HTR-8/SVneo (cell line): ENCODE results near the gene BUD13.
A peak's percentile ranks its signal among the peaks of the same experiment; 100 is the strongest.

Experiments used
- DNase-seq: peaks from one replicate; pipeline ENCODE4 v3.0.0; 2011; ENCODE audit warnings: low spot score, mixed read lengths; ENCODE audit not compliant: insufficient read length
- FAIRE-seq: peaks from 2 replicates; lab custom pipeline; 2011; peaks lifted over from hg19 to GRCh38; lab: Jason Lieb, UNC

BUD13 gene

DNA sequence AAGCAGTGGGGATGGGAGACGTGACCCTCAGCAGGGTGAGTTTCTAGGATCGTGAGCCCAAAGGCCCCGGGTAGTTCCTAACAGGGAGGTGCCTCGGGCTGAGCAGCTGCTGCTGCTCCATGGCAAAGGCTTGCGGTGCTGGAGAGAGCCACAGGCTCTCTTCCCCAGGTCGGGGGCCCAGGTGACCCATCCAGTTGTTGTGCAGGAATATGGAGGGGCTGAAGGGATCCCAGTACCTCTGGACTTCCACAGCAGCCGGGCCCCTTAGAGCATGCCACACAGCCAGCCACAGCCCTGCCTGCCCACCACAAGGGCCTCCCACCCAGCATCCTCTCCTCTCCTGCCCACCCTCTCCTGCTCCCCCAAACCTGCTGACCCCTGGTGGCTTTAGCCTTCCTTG lies 49.3 kb downstream of the BUD13 start:
- DNase-seq (no peak), FAIRE-seq (no peak)

DNA sequence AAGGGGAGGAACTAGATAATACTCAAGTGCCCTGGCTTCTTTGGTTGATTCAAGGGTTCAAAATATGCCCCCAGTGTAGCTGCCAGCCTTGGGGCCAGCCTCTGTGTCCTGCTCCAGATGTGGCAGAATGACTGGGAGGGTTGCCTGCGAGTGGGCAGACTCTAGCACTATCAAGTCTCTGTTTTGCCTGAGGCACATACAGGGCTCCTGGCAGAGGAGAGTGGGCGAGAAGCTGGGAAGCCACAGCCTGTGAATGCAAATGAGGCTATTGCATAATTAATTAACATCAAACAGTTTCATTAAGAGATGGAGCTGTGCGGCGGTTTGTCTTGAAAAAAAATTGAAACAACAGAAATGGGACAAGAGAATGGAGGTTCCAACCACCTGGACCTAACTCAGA lies 50.8 kb downstream of the BUD13 start:
- DNase-seq (no peak), FAIRE-seq (no peak)

DNA sequence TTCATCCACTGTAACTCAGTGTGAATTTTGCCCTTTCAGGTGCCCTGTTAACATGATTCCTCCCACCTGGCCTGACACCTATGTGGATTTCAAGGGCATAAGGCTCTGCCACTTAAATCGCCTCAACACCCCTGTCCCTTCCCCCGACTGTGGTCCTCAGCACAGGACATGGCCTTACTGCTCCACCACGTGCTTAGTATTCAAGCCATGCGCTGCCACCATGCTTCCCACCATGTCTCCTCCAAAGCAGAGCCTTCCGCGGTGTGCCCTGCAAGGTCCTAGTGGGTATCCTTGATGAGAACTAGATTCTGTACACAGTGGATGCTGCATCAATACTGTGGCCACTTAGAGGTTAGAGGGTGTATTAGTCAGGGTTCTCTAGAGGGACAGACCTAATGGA lies 51.9 kb downstream of the BUD13 start:
- FAIRE-seq (no peak), DNase-seq (no peak)

DNA sequence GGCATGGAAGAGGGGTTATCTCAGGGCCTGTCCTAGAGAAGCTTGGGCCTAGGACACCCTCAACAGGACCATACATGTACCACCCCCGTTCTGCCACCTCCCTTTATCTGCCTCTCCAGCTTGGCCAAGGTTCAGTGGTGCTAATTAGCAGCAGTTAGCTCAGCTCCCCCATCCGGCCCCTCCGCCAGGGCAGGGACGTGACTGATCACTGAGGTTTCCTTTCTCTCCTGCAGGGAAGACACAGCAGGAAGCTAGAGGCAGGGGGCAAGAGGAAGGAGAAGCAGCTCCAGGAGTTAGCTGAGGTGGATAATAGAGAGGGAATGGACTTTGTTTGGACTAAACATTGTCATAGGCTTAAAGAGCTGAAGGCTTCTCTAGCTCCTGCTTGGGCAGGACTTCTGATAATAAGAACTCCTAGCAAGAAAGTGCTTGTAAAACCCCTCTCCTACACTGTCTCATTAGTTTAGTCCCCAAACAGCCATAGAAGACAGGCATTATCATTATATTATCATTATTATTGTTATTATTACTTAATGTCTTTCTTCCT lies 53.8 kb downstream of the BUD13 start:
- no peak for DNase-seq
- FAIRE-seq = no peak

DNA sequence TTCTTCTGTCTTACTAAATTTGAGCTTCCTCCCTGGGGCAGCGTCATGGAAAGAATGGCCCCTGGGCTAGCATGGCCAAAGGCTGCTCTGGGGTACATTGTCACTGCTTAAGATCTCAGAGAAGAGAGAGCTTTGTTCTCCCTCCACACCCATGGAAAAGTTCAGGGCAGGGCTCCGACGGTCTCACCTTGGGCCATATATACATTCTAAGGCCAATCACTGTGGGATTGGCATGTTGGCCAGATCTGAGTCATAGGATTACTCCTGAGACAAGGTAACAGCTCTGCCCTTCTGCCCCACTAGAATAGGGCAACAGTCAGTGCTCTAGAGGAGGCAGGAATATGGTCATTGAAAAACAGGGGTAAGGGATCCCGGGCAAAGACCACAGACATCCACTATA lies 56.2 kb downstream of the BUD13 start:
- FAIRE-seq = no peak
- DNase-seq = no peak

DNA sequence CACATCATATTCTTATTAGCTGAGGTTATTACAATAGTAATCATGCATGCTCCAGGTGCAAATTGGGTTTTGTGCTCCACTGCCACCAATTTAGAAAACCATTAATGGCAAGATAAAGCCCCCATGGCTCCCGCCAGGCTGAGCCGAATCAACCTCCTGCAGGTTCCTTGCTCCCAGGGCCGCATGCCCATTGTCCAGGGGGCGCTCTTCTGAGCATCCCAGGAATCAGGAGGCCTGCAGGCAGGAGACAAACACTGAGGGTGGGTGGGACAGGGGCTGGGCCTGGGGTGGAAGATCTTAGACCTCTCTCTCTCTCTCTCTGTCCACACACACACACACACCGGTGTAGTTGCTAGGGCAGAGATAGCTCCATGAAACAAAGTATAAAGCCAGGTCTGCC lies 57.4 kb downstream of the BUD13 start:
- no peak for FAIRE-seq
- DNase-seq = no peak

DNA sequence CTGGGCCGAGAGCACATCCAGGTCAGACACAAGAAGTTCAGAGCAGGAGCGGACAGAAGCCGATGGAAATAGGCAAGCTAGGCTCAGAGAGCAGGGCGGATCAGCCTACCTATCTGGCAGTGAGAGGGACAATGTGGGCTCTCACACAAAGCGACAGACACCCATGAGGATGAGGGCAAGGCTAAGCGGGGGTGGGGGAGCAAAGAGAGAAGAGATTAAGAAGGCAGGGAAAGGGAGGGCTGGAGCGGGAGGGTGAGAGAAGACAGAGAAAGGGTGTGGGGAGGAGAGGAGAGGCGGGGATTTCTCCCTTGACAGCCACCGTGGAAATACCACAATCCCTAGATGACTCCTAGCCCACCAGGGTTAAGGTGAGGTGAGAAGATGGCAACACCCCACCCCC lies 57.9 kb downstream of the BUD13 start:
- no peak for DNase-seq
- no peak for FAIRE-seq

DNA sequence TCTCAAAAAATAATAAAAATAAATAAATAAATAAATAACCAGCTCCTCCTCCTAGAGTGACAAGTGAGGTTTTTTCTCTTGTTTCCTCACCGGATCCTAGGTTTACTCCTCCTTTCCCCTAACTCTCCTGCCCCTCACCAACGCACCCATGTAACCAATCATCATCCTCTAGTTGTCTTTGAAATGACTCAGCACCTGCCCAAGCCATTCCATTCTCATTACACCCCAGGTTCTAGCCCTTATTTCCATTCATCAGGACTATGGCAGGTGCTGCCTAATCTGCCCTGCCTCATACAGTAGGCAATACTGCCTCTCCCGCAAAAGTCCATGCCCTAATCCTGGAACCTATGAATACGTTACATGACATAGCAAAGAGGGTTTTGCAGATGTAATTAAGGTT lies 60.4 kb downstream of the BUD13 start:
- FAIRE-seq (no peak), DNase-seq (no peak)

DNA sequence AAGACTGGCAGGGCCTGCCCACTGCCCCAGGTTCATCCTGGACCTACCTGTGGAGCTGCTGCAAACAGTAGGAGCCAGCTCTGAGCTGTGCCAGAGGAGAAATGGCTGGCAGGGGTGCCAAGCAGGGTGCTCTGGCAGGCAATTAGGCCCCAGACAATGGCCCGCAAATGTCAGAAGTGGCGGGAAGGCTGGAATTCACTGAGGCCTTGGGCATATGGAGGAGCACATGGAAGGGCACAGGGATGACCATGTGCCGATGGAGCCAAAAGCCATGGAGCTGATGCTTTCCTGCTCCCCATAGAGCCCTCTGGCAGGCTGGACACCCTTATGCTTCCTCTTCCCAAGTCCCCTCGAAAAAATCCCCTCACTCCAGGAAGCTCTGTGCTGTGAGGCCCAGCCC lies 62.0 kb downstream of the BUD13 start:
- no peak for FAIRE-seq
- DNase-seq = no peak

DNA sequence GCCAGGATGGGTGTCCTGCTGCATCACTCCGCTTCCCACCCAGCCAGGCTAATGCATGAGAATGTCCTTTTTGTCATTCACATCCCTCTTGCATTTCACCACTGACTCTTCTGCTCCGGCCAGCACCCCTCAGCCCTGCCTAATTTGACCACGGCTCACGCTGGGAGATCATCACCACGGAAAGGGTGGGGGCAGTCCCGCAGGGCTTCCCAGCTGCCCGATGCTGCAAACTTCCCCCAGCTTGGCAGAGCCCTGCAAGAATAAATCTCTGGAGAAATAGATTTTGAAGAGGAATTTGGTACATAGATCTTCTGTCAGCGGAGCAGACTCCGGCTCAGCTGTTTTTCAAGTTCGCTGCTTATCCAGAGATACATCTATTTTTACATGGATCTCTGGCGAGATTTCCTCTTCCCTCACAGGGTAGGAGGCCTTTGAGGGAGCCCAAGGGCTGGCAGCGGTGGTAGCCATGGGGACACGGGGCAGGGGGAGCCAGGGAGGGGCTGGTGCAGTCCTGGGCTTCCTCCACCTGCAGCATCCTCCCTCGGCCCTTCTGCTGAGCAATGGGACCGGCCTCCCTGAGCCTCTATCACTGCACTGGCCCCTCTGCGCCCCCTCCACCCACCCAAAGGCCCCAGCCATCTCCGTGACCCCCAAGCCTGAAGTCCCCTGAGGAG lies 62.6 kb downstream of the BUD13 start:
- no peak for FAIRE-seq

DNA sequence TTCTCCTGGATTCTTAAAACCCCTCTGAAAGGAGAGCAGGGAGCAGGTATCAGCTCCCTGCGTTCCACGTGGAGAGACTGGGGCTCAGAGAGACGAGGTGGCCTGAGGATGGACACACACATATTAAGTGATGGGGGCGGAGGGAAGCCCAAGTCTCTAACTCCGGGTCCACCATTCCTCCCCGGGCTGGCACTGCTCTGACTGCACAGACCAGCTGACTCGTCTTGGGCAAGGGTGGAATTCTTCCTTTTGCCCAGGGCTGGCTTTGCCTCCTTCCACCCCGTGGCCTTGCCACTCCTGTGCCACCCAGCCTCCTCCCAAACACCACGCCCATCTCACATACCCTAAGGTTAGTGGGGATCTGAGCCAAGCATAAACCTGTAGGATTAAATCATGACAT lies 65.0 kb downstream of the BUD13 start:
- no peak for FAIRE-seq
- no peak for DNase-seq

More for the DNA sequence above, 62.6 kb downstream of the BUD13 start:
- DNase-seq = no peak

DNA sequence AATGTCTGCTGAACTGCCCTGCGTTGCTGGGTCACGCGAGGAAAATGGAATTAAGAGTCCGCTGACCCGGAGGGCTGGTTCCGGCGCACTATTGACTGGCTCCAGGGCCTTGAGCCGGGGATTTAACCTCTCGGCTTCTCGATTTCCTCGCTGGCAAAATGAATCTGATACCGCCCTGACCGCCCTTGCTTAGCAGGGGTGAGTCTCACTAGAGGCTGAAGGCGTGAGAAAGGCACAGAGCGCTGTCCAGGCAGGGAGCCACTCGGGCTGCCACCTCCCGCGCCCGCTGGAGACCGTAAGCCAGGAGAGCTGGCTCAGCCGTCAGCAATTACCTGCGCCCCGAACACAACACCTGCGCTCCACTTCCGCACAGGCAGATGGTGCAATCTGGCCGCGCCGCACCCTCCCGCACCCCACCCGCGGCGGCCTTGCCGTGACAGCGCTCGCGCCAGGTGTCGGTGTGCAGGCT lies 65.6 kb downstream of the BUD13 start:
- FAIRE-seq = no peak
- no peak for DNase-seq

DNA sequence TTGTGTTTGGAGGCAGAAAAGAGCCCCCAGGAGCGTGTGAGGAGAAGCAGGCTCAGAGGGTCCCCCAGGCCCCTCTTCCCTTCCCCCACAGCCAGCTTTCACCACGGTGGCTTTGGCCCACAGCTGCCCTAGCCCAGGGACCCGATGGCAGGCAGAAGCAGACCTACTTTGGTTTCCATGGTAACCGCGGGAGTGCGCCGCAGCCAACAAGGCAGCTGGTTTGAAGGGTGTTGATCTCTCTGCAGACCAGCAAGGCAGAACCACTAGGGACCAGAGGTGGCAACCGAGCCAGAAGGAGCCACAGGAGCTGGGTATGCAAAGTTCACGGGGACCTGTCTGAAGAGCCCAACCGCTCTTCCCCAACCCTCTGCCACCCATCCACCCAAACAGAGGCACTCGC lies 69.4 kb downstream of the BUD13 start:
- DNase-seq (no peak), FAIRE-seq (no peak)

DNA sequence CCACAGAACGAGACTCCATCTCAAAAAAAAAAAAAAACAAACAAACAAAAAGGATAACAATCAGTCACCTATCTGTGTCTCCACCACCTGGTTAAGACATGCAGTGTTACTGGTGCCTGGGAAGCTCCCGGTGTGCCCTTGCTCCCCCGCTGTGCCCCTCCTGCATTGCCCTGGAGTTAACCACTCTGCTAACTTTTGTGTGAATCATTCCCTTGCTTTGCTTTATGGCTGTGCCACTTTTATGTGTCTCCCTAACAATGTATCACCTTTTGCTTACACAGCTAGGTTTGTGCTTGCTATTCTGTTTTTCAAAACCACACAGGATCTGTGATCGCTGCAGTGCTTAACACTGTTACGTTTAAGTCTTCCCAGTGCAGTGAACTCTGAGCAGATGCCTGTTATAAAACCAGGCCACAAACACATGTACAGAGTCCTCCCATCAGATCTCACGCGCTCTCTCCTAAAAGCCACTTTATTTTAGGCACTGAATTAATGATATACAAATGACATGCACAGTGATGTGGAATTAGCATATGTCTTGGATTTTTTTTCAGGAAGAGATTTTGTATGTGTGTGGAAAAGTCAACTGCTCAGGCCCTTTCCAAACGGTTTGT lies 69.9 kb downstream of the BUD13 start:
- FAIRE-seq (peak; percentile 33), DNase-seq (no peak)

DNA sequence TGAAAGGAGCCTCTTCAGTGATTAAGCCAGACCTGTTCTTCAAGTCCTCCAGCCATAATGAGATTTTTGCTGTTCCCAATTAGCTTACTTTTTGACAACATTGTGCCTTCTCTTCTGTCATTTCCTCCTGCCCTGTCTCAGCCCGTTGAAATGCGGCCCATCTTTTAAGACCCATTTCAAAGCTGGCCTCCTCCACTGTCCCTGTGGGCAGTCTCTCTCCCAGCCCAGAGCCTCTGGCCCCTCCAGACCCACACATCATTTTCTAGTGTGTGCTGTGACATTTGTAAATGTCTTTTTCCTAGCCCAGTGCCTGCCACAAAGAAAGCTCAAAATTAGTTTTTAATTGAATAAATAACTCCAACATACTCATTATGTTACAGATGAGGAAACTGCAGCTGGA lies 70.9 kb downstream of the BUD13 start:
- FAIRE-seq = no peak
- no peak for DNase-seq

DNA sequence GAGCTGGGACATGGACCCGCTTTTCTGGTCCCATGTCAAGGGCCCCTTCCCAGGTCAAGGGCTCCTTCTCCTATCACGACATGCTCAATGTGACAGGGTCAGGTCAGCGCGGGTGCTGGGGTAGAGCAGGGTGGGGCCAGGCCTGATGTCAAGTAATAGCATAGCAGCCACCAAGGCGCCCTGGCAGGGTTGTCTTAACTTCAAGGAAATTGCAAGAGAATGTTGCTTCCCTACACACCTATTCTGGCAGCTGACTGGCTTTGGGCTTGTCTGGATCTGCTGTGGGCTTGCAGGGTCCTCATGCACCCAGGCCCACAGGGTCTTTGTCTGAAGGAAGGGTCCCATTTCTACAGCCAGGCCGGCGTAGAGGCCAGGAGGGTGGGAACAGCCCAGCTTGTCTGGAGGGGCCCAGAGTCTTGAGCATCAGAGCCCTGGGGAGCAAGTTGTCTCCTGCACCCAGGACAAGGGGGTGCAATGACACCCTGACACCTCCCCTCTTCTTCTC lies 71.4 kb downstream of the BUD13 start:
- FAIRE-seq (no peak), DNase-seq (no peak)

DNA sequence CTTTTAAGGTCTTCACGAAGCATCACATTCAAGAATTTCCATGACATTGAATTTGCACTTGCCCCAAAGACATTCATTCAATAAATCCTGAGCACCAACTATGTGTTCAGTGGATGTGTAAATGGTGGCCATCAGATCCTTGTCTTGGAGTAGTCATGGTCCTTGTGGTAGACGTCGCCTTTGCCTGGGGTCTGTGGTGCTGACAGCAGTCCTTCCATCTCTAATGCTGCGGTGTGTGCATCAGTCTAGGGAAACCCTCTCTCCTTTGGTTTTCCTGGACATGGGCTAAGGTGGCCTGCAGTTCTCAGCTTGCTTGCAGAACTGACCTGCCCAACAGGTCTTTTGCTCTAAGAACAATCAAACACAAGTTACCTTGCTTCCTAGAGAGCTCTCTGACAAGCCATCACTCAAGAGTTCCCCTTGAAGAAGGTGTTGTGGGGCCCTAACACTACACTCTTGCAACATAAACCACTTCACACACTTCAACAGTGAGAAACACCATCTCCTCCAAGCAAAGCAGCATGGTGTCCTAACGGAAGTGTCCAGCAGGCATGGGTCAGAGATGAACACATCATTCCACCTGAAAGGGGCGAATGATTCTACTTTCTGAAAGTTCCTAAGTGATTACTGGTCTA lies 72.1 kb downstream of the BUD13 start:
- DNase-seq = no peak
- FAIRE-seq = no peak
